Measurements from ENCODE around the gene ACTR1A. TPM values are rescaled to one million over a fixed set of nuclear protein-coding genes. Genes with fewer than 3 reads are reported as not detected.

Gene ACTR1A
- total RNA-seq, 4 donors from 2014 or later = 212 to 261 (median 252) TPM

DNA sequence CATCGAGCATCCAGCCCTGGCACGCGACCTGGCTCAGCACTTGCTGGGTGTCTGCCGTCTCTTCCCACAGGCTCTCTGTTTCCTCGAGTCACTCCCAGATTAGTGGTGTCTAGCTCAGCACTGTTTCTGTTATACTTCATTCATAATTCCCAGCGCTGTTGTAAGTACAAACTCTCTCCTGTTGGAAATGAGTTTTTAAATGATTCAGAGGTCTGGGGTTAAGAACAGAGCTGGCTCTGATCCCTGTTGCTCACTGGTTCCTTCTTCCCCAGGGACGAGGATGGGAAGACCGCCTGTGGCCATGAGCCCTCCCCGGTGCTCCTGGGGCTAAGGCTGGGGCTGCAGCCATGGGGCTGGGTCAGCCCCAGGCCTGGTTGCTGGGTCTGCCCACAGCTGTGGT lies 33.8 kb downstream of the ACTR1A start:
- in situ Hi-C loops (cut with MboI; ENCODE audit: low sequenced_read_pairs in 4 of 4) (no loop called here), intact Hi-C loops (cut with DNase I; ENCODE audit: low total_unique reads) (no loop called here)
- no peaks in the 10 kb centered on the region for H3K27me3 ChIP-seq
- DNase-seq (no peak), ATAC-seq (no peak)
- H3K36me3 ChIP-seq = no peaks in the 10 kb centered on the region
- no peaks in the 10 kb centered on the region for H3K4me1 ChIP-seq
- TF ChIP-seq, protein P1, sequence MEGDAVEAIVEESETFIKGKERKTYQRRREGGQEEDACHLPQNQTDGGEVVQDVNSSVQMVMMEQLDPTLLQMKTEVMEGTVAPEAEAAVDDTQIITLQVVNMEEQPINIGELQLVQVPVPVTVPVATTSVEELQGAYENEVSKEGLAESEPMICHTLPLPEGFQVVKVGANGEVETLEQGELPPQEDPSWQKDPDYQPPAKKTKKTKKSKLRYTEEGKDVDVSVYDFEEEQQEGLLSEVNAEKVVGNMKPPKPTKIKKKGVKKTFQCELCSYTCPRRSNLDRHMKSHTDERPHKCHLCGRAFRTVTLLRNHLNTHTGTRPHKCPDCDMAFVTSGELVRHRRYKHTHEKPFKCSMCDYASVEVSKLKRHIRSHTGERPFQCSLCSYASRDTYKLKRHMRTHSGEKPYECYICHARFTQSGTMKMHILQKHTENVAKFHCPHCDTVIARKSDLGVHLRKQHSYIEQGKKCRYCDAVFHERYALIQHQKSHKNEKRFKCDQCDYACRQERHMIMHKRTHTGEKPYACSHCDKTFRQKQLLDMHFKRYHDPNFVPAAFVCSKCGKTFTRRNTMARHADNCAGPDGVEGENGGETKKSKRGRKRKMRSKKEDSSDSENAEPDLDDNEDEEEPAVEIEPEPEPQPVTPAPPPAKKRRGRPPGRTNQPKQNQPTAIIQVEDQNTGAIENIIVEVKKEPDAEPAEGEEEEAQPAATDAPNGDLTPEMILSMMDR (IDR thresholded peaks at IDR 0.05 in 4 of 5, conservative IDR thresholded peaks at IDR 0.05 in 1 of 5) = no peak
- TF ChIP-seq POLR2A (IDR thresholded peaks at IDR 0.05) = no peak
- H3K9me3 ChIP-seq = no peaks in the 10 kb centered on the region
- no peak overlapping the region for H3K27ac ChIP-seq
- H3K4me3 ChIP-seq = no peak overlapping the region

DNA sequence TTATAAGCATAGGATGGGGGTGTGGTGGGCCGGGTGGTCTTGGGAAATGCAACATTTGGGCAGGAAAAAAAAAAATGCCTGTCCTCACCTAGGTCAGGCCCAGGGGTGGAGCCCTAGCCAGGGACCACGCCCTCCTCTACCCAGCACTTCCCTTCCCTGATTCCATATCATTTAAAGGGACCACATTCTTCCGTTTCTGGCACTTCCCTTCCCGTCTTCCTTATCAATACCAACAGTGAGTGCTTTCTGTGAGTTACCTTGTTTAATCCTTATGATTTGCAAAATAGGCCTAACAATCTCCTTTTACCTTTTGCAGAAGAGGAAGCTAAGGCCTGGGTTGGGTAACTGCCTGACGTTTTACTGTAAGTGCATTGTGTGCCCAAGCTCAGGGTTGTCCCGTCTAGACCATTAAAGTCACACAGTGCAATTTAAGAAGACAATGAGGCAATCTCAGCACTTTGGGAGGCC lies 34.5 kb downstream of the ACTR1A start:
- intact Hi-C loops (cut with DNase I; ENCODE audit: low total_unique reads) = no loop called here
- Histone ChIP-seq H3K9me3 (no peaks in the 10 kb centered on the region), H3K36me3 (no peaks in the 10 kb centered on the region), H3K4me3 (no peak overlapping the region), H3K27me3 (no peaks in the 10 kb centered on the region), H3K27ac (no peak overlapping the region), H3K4me1 (no peaks in the 10 kb centered on the region)
- TF ChIP-seq, protein P1 (IDR thresholded peaks at IDR 0.05 in 4 of 5, conservative IDR thresholded peaks at IDR 0.05 in 1 of 5) = no peak
- TF ChIP-seq POLR2A (IDR thresholded peaks at IDR 0.05) = no peak
- no peak for ATAC-seq
- in situ Hi-C loops (cut with MboI; ENCODE audit: low sequenced_read_pairs in 4 of 4) = no loop called here
- no peak for DNase-seq

DNA sequence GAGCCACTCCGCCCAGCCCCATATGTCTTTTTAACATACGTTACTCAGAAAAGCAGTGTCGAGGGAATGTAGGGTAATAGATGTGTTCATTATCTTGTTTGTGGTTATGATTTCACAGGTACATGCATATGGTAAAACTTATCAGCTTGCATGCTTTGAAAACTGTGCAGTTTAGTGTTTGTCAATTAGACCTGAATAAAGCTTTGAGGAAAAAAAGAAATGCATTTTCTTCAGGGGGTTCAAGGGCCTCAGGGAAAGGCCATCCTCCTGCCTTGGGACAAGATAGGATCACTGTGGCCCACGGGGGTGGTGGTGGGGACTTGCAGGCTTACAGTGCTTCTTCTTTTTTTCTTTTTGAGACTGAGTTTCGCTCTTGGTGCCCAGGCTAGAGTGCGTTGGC lies 35.2 kb downstream of the ACTR1A start:
- ATAC-seq = no peak
- H3K27ac ChIP-seq = no peak overlapping the region
- intact Hi-C loops (cut with DNase I; ENCODE audit: low total_unique reads) = no loop called here

DNA sequence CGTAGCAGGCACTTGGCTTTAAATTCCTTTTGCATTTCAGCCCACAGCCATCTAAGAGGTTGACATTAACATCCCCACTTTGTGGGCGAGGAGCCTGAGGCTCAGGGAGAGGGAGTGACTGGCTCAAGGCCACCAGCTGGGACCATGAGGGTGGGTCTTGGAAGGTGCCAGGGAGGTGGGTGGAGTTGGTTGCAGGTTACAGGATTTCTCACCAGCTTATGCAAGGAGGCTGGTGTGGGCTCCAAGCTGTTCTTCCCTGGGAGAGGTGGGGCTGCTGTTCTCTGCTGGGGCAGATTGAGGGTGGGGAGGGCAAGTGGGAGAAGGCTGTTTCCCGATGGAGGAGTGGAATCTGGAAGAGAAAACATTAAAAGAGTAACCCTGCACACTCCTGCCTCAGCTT lies 37.0 kb downstream of the ACTR1A start:
- ATAC-seq (no peak), DNase-seq (no peak)
- H3K27me3 ChIP-seq = no peaks in the 10 kb centered on the region
- TF ChIP-seq, protein P1 (IDR thresholded peaks at IDR 0.05 in 4 of 5, conservative IDR thresholded peaks at IDR 0.05 in 1 of 5) = no peak
- TF ChIP-seq POLR2A (IDR thresholded peaks at IDR 0.05) = no peak
- in situ Hi-C loops (cut with MboI; ENCODE audit: low sequenced_read_pairs in 4 of 4) (no loop called here), intact Hi-C loops (cut with DNase I; ENCODE audit: low total_unique reads) (no loop called here)
- no peak overlapping the region for H3K27ac ChIP-seq
- H3K9me3 ChIP-seq = no peaks in the 10 kb centered on the region
- no peak overlapping the region for H3K4me3 ChIP-seq
- H3K36me3 ChIP-seq = no peaks in the 10 kb centered on the region
- H3K4me1 ChIP-seq = peaks cover 15 to 19% of the 10 kb centered on the region in 2 donors

More for the DNA sequence above, 35.2 kb downstream of the ACTR1A start:
- TF ChIP-seq POLR2A (IDR thresholded peaks at IDR 0.05) = no peak
- TF ChIP-seq, protein P1 (IDR thresholded peaks at IDR 0.05 in 4 of 5, conservative IDR thresholded peaks at IDR 0.05 in 1 of 5) = no peak
- H3K4me1 ChIP-seq = peaks cover 2 to 6% of the 10 kb centered on the region in 2 donors
- H3K27me3 ChIP-seq = no peaks in the 10 kb centered on the region
- no peak for DNase-seq
- no peaks in the 10 kb centered on the region for H3K9me3 ChIP-seq
- in situ Hi-C loops (cut with MboI; ENCODE audit: low sequenced_read_pairs in 4 of 4) = no loop called here
- no peaks in the 10 kb centered on the region for H3K36me3 ChIP-seq
- H3K4me3 ChIP-seq = no peak overlapping the region

DNA sequence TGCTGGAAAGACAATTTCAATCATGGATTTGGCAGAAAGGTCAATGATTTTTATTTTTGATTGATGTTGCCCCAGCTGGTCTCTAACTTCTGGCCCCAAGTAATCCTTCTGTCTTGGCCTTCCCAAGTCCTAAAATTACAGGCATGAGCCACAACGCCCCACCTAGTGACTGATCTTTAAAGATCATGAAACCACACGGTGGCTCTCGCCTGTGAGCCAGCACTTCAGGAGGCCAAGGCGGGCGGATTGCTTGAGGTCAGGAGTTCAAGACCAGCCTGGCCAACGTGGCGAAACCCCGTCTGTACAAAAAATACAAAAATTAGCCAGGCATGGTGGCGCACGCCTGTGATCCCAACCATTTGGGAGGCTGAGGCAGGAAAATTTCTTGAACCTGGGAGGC lies 38.5 kb downstream of the ACTR1A start:
- Histone ChIP-seq H3K4me1 (peaks cover 15 to 19% of the 10 kb centered on the region in 2 donors), H3K36me3 (no peaks in the 10 kb centered on the region), H3K27ac (no peak overlapping the region), H3K9me3 (no peaks in the 10 kb centered on the region), H3K4me3 (no peak overlapping the region), H3K27me3 (no peaks in the 10 kb centered on the region)
- TF ChIP-seq POLR2A (IDR thresholded peaks at IDR 0.05) = no peak
- TF ChIP-seq, protein P1 (IDR thresholded peaks at IDR 0.05 in 4 of 5, conservative IDR thresholded peaks at IDR 0.05 in 1 of 5) = no peak
- in situ Hi-C loops (cut with MboI; ENCODE audit: low sequenced_read_pairs in 4 of 4) (no loop called here), intact Hi-C loops (cut with DNase I; ENCODE audit: low total_unique reads) (no loop called here)
- DNase-seq (no peak), ATAC-seq (no peak)
